ENCODE measurements around the gene HSPG2.
"Not testable (repeated sequence)": the region's sequence is repeated elsewhere in the genome, so short reads cannot be mapped to it uniquely, and the experiment has no call there.

GRCh38 chr1:21967216-21967615 lies 30.1 kb upstream of the HSPG2 start:
- TF ChIP-seq, protein P1, sequence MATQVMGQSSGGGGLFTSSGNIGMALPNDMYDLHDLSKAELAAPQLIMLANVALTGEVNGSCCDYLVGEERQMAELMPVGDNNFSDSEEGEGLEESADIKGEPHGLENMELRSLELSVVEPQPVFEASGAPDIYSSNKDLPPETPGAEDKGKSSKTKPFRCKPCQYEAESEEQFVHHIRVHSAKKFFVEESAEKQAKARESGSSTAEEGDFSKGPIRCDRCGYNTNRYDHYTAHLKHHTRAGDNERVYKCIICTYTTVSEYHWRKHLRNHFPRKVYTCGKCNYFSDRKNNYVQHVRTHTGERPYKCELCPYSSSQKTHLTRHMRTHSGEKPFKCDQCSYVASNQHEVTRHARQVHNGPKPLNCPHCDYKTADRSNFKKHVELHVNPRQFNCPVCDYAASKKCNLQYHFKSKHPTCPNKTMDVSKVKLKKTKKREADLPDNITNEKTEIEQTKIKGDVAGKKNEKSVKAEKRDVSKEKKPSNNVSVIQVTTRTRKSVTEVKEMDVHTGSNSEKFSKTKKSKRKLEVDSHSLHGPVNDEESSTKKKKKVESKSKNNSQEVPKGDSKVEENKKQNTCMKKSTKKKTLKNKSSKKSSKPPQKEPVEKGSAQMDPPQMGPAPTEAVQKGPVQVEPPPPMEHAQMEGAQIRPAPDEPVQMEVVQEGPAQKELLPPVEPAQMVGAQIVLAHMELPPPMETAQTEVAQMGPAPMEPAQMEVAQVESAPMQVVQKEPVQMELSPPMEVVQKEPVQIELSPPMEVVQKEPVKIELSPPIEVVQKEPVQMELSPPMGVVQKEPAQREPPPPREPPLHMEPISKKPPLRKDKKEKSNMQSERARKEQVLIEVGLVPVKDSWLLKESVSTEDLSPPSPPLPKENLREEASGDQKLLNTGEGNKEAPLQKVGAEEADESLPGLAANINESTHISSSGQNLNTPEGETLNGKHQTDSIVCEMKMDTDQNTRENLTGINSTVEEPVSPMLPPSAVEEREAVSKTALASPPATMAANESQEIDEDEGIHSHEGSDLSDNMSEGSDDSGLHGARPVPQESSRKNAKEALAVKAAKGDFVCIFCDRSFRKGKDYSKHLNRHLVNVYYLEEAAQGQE (IDR thresholded peaks at IDR 0.05; ENCODE audit: insufficient replicate concordance, low read depth), result not testable (repeated sequence)
- TF ChIP-seq, protein P2, sequence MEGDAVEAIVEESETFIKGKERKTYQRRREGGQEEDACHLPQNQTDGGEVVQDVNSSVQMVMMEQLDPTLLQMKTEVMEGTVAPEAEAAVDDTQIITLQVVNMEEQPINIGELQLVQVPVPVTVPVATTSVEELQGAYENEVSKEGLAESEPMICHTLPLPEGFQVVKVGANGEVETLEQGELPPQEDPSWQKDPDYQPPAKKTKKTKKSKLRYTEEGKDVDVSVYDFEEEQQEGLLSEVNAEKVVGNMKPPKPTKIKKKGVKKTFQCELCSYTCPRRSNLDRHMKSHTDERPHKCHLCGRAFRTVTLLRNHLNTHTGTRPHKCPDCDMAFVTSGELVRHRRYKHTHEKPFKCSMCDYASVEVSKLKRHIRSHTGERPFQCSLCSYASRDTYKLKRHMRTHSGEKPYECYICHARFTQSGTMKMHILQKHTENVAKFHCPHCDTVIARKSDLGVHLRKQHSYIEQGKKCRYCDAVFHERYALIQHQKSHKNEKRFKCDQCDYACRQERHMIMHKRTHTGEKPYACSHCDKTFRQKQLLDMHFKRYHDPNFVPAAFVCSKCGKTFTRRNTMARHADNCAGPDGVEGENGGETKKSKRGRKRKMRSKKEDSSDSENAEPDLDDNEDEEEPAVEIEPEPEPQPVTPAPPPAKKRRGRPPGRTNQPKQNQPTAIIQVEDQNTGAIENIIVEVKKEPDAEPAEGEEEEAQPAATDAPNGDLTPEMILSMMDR (IDR thresholded peaks at IDR 0.05; ENCODE audit: insufficient read depth, low read length), result not testable (repeated sequence)
